Ovary (tissue), 3 donors: ENCODE results near the gene TXNRD3.

Experiments
- POLR2A ChIP-seq: fragments of 450-650 bp; IDR thresholded peaks from one replicate; pipeline ENCODE4 v1.6.1; 2017; ENCODE audit warnings: antibody characterized with exemption, mild to moderate bottlenecking, moderate library complexity
- TF ChIP-seq, protein P1 (sequence below), 3 donors: fragments of 450-650 bp in 2 of 3; fragments of 200-600 bp in 1 of 3; IDR thresholded peaks; one replicate each; pipeline versions ENCODE4 v1.5.1 to v1.8.0; 2016 to 2022; ENCODE audit warnings: antibody characterized with exemption in 3 of 3, mild to moderate bottlenecking in 1 of 3
- donor health status: DM: no; HTN: no; CAD: no.

DNA sequence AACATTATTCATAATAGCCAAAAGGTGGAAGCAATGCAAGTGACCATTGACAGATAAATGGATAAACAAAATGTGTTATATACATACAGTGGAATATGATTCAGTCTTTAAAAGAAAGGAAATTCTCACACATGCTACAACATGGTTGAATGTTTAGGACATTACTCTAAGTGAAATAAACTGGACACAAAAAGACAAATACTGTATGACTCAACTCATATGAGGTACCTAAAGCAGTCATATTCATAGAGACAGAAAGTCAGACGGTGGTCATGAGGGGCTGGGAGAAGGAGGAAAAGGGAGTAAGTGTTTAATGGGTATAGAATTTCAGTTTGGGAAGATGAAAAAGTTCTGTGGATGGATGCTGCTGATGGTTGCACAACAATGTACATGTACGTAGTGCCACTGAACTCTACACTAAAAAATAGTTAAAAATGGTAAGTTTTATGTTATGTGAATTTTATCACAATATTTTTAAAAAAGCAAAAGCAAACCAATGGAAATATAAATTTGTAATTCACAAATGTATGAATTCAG lies 5.3 kb downstream of the TXNRD3 start:
- TF ChIP-seq, protein P1, sequence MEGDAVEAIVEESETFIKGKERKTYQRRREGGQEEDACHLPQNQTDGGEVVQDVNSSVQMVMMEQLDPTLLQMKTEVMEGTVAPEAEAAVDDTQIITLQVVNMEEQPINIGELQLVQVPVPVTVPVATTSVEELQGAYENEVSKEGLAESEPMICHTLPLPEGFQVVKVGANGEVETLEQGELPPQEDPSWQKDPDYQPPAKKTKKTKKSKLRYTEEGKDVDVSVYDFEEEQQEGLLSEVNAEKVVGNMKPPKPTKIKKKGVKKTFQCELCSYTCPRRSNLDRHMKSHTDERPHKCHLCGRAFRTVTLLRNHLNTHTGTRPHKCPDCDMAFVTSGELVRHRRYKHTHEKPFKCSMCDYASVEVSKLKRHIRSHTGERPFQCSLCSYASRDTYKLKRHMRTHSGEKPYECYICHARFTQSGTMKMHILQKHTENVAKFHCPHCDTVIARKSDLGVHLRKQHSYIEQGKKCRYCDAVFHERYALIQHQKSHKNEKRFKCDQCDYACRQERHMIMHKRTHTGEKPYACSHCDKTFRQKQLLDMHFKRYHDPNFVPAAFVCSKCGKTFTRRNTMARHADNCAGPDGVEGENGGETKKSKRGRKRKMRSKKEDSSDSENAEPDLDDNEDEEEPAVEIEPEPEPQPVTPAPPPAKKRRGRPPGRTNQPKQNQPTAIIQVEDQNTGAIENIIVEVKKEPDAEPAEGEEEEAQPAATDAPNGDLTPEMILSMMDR (IDR thresholded peaks at IDR 0.05) = no peak
- no peak for TF ChIP-seq POLR2A
